Transverse colon (tissue), 4 donors: ENCODE measurements around the gene CITED2.

Experiments
- EP300 ChIP-seq: sonication (generic); formaldehyde crosslinking; IDR thresholded peaks from one replicate; pipeline ENCODE4 v1.6.1; 2017; ENCODE audit warnings: antibody characterized with exemption, low read depth
- POLR2A ChIP-seq: fragments of 450-650 bp; IDR thresholded peaks from one replicate; pipeline ENCODE4 v1.6.1; 2016; ENCODE audit warnings: antibody characterized with exemption, mild to moderate bottlenecking, moderate library complexity
- POLR2AphosphoS5 ChIP-seq, 3 donors: sonication (generic); formaldehyde crosslinking; IDR thresholded peaks; one replicate each; pipeline ENCODE4 v1.6.1; 2016; ENCODE audit warnings: antibody characterized with exemption in 3 of 3
- TF ChIP-seq, protein P1 (sequence below), 5 experiments: fragments of 200-600 bp in 3 of 5; fragments of 450-650 bp in 2 of 5; sonication (generic) in 3 of 5; IDR thresholded peaks; 1 replicate in 2 of 5; 2 replicates in 3 of 5; pipeline ENCODE4 v1.5.1; 2016 to 2017; ENCODE audit warnings: antibody characterized with exemption in 5 of 5, inconsistent platforms in 3 of 5, mild to moderate bottlenecking in 2 of 5, moderate library complexity in 1 of 5

DNA sequence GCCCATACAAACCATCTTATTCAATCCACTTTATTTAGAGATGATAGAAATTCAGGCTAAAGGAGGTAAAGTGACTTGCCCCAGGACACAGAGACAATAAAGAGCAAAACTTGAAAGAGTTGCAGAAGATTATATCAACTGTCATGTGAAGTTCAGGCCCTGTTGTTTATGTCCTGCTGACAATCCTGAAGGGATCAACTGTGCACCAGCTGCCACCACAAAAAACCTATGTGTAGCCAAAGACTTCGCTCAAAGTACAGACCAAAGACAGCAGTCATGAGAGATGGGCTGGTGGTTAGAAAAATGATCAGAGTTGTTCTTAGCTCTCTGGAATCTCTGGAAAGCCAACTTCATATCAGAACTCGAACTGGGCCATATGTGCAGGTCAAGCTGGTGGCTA, 16.0 kb upstream of the CITED2 start:
- TF ChIP-seq, protein P1, sequence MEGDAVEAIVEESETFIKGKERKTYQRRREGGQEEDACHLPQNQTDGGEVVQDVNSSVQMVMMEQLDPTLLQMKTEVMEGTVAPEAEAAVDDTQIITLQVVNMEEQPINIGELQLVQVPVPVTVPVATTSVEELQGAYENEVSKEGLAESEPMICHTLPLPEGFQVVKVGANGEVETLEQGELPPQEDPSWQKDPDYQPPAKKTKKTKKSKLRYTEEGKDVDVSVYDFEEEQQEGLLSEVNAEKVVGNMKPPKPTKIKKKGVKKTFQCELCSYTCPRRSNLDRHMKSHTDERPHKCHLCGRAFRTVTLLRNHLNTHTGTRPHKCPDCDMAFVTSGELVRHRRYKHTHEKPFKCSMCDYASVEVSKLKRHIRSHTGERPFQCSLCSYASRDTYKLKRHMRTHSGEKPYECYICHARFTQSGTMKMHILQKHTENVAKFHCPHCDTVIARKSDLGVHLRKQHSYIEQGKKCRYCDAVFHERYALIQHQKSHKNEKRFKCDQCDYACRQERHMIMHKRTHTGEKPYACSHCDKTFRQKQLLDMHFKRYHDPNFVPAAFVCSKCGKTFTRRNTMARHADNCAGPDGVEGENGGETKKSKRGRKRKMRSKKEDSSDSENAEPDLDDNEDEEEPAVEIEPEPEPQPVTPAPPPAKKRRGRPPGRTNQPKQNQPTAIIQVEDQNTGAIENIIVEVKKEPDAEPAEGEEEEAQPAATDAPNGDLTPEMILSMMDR (IDR thresholded peaks at IDR 0.05), result no peak
- TF ChIP-seq POLR2AphosphoS5 (IDR thresholded peaks at IDR 0.05) (no peak), POLR2A (no peak), EP300 (no peak)
